HG03439 (cell line): ENCODE data around the gene ZNF558.

ENCODE experiments used
- ATAC-seq: cut with Tn5 transposase; IDR thresholded peaks from one replicate; pipeline ENCODE4 v1.9.1; 2021; ENCODE audit warnings: mild to moderate bottlenecking, moderate library complexity; ENCODE audit not compliant: unreplicated experiment

The ZNF558 gene

DNA sequence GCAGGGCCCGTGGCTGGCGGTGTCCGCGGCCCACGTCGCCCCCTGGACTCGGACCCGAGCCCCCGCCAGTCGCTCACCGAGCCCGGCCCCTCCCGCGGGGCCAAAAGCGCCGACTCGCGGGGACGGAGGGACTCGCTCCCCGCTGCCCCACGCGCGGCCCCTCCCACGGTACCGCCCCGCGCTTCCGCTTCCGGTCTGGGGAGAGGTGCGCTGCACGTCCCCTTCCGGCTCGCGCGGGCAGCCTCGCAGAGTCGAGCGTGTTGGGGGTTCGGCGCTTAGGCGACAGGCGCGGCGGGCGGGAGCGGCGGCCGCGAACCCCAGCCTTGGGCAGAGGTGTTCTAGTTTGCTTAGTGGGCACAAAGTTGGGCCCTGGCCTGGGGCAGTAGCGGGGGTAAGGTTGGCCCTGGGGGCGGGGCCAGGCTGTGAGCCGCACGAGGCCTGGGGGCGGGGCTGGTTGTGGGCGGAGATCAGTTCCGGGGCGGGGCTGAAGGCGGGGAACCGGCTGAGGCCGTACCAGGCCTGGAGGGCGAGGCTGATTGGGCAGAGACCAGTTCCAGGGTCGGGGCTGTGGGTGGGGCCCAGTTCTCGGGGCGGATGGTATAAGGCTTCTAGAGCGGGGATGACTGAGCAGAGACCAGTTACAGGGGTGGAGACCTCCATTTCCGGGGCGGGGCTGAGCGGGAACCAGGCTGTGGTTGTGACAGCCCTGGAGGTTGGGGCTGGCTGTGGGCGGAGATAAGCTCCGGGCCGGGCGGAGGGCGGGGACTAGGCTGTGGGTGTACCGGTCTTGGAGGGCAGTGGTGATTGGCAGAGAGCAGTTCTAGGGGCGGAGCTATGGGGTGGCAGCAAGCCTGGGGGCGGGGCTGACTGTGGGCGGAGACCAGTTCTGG lies at the start of gene ZNF558, which contains the start of gene MBD3L1:
Gene ZNF558, minus strand, starts transcription at position 173 of the 890 bp plus-strand sequence. CDS start 9,645 bp downstream, outside the sequence.
Gene MBD3L1, plus strand, starts transcription at position 246 of the 890 bp plus-strand sequence. CDS start 10,302 bp downstream, outside the sequence.
- peak; percentile 80 for ATAC-seq

DNA sequence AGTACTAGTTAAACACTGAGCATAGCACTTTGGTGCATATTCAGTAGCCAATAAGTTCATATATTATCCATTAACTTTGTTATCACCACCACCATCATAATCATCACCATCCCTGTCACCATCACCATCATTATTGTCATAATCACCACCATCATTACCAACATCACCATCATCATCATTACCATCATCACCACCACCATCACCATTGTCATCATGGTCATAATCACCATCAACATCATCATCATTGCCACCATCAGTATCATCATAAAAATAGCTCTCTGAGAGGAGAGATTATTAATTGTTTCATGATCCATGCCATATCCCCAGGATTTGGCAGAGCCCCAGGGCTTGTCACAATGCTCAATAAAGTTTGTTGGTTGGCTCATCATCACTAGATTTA lies 49.4 kb upstream of the ZNF558 start:
- no peak for ATAC-seq

DNA sequence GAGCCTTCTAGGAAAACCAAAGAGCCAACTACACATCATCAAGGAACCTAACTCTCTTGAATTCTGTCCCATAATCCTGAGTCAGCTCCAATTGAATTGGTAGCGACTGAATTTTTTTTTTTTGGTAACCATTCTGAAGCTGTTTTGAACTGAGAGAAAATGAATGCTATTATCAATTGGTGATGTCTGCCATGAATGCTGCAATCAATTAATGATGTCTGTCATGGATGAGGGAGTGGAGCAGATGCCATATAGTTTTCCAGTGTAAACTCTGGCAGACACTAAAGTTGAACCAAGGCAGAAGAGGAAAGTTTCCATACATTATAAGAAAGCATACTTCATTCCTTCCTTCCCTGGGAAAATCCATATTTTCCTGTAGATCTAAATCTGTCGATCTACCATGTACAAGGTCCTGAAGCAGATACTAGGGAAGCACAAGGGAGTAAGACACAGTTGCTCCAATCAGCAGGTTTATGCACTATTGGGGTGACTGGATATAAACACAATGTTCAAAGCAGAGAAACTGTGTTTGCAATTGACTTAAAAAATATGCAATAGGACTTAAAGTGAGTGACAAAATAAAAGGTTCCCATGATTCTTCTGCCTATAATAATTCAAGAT lies 48.9 kb upstream of the ZNF558 start:
- ATAC-seq, result no peak

DNA sequence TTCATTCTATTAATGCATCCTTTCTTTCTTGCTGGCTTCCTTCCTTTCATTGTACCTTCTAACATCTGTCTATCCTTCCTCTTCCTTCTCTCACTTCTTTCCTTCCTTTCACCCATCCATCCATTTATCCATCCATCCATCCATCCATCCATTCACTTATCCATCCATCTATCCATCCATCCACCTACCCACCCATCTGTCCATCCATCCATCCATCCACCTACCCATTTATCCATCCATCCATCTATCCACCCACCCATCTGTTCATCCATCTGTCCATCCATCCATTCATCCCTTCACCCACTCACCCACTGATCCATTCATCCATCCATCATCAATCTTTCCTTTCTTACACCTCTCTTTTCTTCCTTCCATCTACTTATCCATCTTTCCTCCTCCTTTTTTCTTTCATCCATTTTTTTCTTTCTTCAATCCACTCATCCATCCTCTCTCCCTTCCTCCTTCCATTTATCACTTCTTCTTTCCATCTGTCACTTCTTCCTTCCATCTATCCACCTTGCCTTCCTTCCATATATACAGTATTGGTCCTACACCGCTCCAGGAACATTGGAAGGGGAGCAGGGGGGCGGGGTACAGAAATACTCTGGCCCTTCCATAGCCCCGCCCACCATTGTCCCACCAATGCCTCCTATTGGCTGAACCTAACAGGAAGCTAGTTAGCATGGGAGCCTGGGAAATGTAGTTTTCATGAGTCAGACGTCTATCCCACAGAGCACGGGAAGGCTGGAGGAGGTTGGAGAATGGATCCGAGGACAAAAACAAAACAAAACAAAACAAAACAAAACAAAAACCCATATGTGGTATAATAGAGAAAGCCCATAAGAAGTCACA lies 46.0 kb upstream of the ZNF558 start:
- ATAC-seq, result no peak

DNA sequence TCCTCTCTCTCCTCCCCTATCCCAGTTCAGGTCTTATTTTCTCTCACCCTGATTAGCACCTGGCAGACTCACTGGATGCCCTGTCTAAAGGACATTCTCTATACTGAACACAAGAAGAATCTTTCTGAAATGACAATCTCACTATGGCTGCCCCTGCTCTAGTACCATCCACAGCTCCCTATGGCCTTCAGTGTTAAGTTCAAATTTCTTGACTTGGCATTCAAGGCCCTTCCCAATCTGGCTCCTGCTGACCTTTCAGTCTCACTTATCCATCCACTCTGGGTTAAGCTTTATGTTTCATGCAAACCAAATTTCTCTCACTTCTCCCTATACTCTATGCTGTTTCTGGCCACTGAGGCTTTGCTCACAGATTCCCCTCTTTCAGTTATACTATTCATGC lies 34.2 kb upstream of the ZNF558 start:
- ATAC-seq, result no peak

DNA sequence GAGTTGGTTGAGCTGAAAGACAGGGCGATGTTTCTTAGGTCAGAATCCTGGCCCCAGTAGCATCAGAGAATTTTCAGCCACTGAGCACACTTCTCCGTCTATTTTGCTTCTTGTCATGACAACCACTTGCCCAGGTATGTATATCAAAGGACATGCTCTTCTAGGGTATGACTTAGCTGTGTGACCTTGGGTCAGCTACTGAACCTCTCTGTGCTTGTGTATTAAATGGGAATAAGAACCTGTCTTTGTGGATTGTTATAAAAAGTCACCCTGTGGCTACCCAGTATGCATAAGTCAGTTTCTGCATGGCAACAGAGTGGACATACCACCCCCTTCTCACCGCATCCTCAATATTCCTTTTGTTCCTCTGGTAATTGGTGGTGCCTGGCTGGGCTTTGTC lies 26.2 kb upstream of the ZNF558 start:
- no peak for ATAC-seq

DNA sequence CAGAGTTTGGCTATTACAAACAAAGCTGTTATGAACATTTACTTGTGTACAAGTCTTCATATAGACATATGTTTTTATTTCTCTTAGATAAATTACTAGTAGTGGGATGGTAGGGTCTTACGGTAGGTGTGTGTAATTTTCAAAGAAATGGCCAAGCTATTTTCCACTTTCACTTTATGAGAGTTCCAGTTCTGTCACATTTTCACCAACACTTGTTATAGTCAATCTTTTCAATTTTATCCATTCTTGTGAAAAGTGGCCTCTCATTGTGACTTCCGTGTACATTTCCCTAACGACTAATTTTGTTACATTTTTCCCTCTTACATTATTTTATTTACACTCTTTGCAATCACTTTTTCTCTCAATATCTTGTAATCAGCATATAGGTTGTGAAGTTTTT lies 18.4 kb upstream of the ZNF558 start:
- ATAC-seq, result no peak

DNA sequence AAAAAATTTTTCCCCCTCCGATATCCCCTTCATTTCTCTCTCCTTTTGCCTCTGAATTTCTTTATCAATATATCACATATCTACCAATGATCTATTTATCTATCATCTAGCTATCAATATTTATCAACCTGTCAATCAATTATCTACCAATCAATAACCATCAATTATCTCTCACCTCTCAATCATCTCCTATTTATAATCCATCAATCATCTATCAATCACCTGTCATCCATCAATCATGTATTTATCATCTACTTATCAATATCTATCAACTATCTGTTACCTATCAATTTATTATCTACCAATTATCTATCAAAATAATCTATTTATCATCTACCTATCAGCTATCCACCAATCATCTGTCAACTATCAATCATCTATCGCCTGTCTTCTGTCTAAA lies 17.1 kb upstream of the ZNF558 start:
- ATAC-seq, result no peak

DNA sequence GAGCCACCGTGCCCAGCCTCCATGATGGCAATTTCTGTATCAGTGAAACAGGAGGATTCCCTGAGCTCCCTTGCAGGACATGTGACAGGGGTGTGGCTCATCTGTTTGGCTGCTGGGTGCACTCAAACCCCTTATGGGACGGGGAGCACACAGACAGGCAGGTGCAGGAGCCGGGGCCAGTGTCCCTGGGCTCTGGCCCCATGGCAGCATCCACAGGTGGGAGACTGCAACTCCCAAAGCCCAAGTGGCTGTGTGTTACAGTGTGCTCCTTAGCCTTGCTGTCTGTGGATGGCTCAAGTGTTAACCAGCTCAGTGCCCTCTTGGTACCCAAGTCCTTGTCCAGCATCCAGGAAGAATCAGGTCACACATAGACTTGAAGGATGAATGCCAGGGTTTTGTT lies 14.7 kb upstream of the ZNF558 start:
- ATAC-seq, result no peak

DNA sequence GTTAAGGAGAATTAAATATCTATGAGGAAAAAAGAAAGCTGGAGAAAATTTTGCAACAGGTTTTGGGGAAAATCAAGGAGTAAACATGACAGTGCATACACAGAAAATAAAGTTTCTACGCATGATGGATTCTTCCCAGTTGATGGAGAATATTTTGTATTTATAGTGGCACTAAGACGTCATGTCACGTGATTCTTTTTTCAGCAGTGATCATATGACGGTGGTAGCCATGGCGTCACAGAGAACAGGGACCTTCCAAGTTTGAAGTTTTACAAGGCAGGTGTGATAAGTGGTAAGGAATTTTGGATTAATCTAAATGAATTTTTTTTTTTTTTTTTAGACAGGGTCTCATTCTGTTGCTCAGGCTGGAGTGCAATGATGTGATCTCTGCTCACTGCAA lies 8.6 kb upstream of the ZNF558 start:
- ATAC-seq, result no peak

DNA sequence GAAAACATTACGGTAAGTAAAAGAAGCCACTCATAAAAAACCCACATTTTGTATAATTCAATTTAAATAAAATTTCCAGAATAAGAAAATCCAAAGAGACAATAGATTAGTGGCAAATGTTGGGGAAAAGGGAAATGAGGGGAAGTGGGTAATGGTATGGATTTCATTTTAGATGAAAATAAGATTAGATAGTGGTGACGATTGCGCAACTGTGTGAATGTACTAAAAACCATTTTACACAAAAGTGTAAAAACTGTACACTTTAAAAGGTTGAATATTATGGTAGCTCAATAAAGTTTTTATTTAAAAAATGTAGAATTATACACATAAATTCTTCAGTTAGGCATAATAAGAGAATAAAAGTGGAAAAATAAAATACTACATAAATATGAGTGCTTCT lies 3.8 kb upstream of the ZNF558 start:
- ATAC-seq, result no peak

DNA sequence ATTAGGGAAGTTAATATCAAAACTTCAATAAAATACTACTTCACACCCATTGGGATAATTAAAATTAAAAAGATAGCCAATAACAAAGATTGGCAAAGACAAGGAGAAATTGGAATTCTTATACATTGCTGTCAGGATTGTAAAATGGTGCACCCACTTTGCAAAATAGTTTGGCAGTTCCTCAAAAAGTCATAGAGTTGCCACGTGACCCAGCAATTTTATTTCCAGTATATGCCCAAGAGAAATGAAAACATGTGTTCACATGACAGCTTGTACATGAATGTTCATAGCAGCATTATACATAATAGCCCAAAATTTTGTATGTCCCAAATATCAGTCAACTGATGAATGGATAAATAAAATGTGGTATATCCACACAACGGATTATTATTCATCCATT lies 3.3 kb upstream of the ZNF558 start:
- no peak for ATAC-seq

DNA sequence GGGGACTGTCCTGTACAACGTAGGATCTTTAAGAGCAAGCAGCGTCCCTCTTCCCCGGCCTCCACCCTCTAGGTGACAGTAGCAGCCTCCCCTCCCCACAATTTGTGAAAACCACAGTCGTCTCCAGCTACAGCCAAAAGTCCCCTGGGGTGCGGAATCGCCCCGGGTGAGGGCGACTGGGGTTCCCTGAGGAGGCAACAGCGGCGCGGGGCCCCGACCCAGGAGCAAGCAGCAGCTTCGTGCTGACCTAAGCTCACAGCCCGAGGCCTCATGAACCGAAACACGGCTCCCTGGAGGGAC lies 322 bp downstream of the ZNF558 start:
- peak; percentile 23 for ATAC-seq

DNA sequence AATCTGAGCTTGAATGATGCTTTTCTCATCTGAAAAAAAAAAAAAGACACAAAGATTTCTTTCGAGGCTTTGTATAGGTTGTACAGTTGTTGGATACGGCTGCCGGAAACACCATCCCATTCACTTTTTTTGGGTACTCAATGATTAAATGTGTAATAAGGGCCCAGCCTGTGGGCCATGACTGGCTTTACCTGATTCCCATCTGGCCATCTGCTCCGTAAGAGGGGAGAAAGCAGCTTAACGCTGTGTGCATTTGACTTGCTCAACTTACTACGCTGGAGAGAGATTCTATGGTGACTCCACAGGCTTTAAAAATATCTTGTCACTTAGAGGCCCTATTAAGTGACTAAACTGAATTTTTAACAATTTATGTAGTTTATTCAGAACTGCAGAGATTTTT lies 731 bp downstream of the ZNF558 start:
- ATAC-seq, result no peak

DNA sequence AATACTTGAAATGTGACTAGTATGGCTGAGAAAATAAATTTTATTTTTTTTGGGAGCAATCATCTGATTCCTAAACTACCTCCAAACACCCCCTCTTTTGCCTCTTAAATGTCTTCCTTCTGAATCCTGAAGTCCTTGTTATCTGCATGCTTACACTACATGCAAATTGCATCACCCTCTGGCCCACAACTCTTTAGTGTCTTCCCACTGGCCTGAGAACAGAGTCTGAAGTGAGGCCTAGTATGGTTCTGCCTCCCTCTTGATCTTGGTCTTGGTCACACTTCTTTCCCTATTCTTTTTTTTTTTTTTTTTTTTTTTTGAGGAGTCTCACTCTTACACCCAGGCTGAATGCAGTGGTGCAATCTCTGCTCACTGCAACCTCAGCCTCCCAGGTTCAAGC lies 4.8 kb downstream of the ZNF558 start:
- ATAC-seq, result no peak

DNA sequence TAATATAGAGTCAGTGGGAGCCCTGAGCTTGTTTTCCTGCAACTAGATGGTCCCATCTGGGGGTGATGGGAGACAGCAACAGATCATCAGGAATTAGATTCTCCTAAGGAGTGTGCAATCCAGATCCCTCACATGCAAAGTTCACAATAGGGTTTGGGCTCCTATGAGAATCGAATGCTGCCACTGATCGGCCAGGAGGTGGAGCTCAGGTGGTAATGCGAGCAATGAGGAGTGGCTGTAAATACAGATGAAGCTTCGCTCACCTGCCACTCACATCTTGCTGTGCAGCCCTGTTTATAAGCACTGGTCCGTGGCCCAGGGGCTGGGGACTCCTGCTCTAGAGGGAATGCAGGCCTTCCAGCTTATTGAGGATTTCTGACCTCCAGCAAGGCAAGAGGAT lies 5.7 kb downstream of the ZNF558 start:
- no peak for ATAC-seq

DNA sequence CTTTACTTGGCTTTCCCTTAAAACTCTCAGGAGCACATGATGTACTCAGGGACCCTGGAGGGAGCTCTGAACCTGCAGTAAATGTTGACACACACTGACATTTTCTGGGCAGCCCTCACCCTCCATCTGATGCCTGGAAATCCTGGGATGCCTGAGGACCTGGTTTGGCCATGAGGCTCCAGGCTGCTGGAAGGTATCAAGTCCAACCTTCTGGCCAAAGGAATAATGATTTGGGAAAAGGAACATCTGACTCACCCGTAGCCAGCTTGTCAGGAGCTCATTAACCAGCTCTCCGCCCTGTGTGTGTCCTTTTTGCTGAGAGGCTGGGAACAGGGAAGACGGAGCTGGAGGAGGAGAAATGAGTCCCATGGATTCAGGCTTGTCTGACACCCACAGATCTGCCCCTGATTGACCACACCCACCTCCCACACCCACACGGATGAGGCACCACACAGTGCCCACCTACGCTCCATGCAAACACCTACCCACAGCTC lies 10.3 kb downstream of the ZNF558 start:
- ATAC-seq, result no peak

DNA sequence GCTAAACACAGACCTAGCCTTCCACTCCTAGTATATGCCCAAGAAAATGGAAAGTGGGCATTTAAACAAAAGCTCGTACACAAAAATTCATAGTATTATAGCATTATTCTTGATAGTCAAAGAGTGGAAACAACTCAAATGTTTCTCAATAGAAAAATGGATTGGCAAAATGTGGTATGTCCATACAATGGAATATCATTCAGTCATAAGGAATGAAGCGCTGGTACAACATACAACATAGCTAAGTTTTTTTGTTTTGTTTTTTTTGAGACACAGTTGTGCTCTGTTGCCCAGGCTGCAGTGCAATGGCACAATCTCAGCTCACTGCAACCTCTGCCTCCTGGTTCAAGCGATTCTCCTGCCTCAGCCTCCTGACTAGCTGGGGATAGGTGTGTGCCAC lies 11.9 kb downstream of the ZNF558 start:
- ATAC-seq, result no peak

DNA sequence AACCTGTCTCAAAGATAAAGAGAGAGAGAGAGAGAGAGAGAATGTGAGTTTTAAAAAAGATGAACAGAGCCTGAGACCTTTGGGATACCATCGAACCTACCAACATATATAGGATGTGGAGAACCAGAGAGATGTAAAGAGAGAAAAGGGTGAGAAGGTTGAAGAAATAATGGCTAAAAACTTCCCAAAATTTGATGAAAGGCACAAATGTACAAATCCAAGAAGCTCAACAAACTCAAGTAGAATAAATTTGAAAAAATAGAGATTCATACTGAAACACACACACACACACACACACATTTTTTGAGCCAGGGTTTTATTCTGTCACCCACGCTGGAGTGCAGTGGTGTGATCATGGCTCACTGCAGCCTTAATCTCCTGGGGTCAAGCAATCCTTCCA lies 16.3 kb downstream of the ZNF558 start:
- ATAC-seq, result no peak

DNA sequence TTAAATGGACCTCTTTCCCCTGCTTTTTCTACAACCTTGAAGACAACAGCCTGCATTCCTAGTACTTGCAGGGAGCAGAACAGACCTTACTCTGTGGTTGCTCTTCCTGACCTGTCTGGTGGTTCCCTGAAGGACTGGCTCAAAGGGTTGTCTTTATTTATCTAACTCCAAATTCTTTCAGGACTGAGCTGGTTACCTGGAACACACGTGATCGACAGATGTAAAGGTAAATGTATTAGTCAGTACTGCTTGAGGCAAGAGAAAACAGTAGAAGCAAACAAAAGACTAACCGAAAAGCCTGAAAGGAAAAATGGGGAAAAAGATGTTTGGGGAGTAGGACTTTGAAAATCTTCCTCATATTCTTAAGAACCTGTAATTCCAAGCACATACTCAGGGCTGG lies 17.9 kb downstream of the ZNF558 start:
- no peak for ATAC-seq
